Upper lobe of right lung (tissue), 1 donor: ENCODE data around the gene RFTN1. TPM values are rescaled to one million over a fixed set of nuclear protein-coding genes. Genes with fewer than 3 reads are reported as not detected.

Source experiments
- ATAC-seq: fragments of 200-7000 bp; cut with Tn5 transposase; one replicate; pipeline ENCODE4 v1.9.1; 2020; ENCODE audit warnings: mild to moderate bottlenecking, moderate library complexity
- DNase-seq: peaks from one replicate; pipeline ENCODE4 v3.0.0-alpha.2; 2020
- H3K27ac ChIP-seq: fragments of 200-600 bp; one replicate; pipeline ENCODE4 v1.8.0; 2022
- H3K27me3 ChIP-seq: fragments of 200-600 bp; one replicate; pipeline ENCODE4 v1.8.0; 2022; ENCODE audit warnings: mild to moderate bottlenecking
- H3K36me3 ChIP-seq: fragments of 200-600 bp; one replicate; pipeline ENCODE4 v1.8.0; 2022
- H3K4me1 ChIP-seq: fragments of 200-600 bp; one replicate; pipeline ENCODE4 v1.8.0; 2022
- H3K4me3 ChIP-seq: fragments of 200-600 bp; one replicate; pipeline ENCODE4 v1.8.0; 2022; ENCODE audit warnings: mild to moderate bottlenecking
- H3K9me3 ChIP-seq: fragments of 200-600 bp; one replicate; pipeline ENCODE4 v1.8.0; 2022
- intact Hi-C: fragments of 100-400 bp; cut with DNase I; formaldehyde crosslinking; loops from one replicate; pipeline ENCODE4 v1.11.0; 2022
- total RNA-seq: library from RNA; stranded (reverse); fragmentation: NEBNext Ultra II Directional; extraction: Animal tissue kit (Norgen Biotek cat#: 25700); gene quantifications from one replicate; pipeline ENCODE4 v1.2.1, GENCODE V29; 2021
- TF ChIP-seq, protein P1 (sequence below): fragments of 200-600 bp; IDR thresholded peaks from one replicate; pipeline ENCODE4 v1.8.0; 2022; ENCODE audit warnings: antibody characterized with exemption
- donor health status: DM: no; HTN: yes; CAD: no; lungs with severe emphysema.

RFTN1 gene
- total RNA-seq, 1 donor from 2014 or later = 69.4 TPM

DNA sequence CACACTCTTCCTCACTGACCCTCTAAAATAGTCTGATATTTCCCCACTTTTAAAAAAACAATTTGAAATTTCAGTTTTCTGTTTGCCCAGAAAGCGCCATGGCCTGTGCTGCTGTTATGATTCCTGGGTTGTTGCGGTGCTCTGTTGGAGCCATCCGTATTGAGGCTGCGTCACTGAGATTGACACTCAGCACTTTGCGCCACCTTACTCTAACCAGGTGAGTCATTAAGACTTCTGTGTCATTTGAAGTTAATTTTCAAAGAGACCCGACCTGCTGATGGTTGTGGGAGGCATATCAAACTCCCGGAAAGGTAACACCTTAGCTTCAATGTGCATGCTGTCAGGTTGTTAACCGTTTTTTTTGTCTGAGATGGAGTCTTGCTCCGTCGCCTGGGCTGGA is 242.6 kb downstream of the RFTN1 start:
- Histone ChIP-seq H3K27ac (no peak overlapping the region), H3K27me3 (no peaks in the 10 kb centered on the region), H3K4me1 (peaks cover 6% of the 10 kb centered on the region), H3K9me3 (no peaks in the 10 kb centered on the region), H3K36me3 (peaks cover 38% of the 10 kb centered on the region), H3K4me3 (no peak overlapping the region)
- intact Hi-C loops = no loop called here
- ATAC-seq (no peak), DNase-seq (no peak)
- TF ChIP-seq, protein P1, sequence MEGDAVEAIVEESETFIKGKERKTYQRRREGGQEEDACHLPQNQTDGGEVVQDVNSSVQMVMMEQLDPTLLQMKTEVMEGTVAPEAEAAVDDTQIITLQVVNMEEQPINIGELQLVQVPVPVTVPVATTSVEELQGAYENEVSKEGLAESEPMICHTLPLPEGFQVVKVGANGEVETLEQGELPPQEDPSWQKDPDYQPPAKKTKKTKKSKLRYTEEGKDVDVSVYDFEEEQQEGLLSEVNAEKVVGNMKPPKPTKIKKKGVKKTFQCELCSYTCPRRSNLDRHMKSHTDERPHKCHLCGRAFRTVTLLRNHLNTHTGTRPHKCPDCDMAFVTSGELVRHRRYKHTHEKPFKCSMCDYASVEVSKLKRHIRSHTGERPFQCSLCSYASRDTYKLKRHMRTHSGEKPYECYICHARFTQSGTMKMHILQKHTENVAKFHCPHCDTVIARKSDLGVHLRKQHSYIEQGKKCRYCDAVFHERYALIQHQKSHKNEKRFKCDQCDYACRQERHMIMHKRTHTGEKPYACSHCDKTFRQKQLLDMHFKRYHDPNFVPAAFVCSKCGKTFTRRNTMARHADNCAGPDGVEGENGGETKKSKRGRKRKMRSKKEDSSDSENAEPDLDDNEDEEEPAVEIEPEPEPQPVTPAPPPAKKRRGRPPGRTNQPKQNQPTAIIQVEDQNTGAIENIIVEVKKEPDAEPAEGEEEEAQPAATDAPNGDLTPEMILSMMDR = no peak

DNA sequence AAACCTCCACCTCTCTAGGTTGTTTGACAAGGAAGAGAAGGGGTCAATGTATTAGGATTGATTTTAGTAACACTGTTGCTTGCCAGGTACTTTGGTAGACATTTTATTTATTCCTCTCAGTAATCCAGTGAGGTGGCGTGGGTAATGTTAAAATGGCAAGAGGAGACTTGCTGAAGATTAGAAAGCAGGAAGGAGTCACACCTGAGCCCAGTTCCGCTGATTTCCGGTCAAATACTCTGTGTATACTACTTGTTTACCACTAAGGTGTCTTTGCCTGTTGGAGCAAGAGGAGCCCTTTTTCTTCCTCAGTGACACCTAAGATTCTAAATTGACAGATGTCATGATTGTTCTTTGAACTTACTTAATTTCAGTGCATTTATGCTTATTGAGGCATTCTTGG is 246.8 kb downstream of the RFTN1 start:
- Histone ChIP-seq H3K27ac (no peak overlapping the region), H3K4me1 (peaks cover 22% of the 10 kb centered on the region), H3K9me3 (no peaks in the 10 kb centered on the region), H3K27me3 (no peaks in the 10 kb centered on the region), H3K36me3 (peaks cover 23% of the 10 kb centered on the region), H3K4me3 (no peak overlapping the region)
- TF ChIP-seq, protein P1 = no peak
- intact Hi-C loops = no loop called here
- DNase-seq = no peak
- no peak for ATAC-seq

Other genes with a start within 250 kb of the RFTN1 start
- gene DPH3, start 248.8 kb downstream of the RFTN1 start, total RNA-seq = 29.8 TPM
- 12.8 TPM for gene OXNAD1, start 248.5 kb downstream of the RFTN1 start, total RNA-seq
- not detected for gene DAZL, start 91.7 kb upstream of the RFTN1 start, total RNA-seq